DND-41 (cell line): ENCODE data around the gene DNAH7.

Experiments
- EZH2 ChIP-seq: IDR thresholded peaks from 3 replicates; pipeline ENCODE4 v1.6.1; 2012; ENCODE audit warnings: borderline replicate concordance, low read depth, mild to moderate bottlenecking, moderate library complexity, low read length, inconsistent platforms; ENCODE audit not compliant: severe bottlenecking
- TF ChIP-seq, protein P1 (sequence below): IDR thresholded peaks from 2 replicates; pipeline ENCODE4 v1.5.1; 2012; ENCODE audit warnings: borderline replicate concordance, low read length, moderate library complexity, mild to moderate bottlenecking; ENCODE audit not compliant: poor library complexity, severe bottlenecking; ENCODE audit errors: extremely low read depth

DNA sequence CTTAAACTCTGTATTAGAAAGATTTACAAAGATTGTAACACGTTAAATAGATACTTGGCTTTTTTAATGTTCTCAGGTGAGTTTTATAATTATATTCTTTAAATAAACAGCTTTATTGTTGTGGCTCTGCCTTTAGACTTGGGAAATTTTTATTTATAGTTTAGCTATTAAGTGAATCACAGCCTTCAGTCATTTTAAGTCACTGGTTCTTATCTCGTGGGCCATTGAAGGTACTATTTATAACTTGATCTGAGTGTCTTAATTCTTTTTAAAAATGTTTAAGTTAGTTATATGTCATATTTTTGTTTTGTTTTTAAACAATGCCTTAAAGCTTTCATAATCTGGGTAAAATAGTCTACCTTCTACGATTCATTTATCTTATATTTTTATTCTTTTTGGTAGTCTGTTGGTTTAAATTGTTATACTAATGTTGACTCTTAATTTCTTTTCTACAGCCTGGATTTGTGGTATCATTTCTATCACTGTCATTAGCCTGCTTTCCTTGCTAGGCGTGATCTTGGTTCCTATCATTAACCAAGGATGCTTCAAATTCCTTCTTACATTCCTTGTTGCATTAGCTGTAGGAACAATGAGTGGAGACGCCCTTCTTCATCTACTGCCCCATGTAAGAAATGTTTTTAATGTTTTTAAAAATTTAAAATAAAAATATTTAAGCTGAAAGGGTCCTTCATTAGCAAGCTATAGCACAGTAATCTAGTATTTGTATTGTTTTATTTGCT is 362.3 kb downstream of the DNAH7 start:
- TF ChIP-seq, protein P1, sequence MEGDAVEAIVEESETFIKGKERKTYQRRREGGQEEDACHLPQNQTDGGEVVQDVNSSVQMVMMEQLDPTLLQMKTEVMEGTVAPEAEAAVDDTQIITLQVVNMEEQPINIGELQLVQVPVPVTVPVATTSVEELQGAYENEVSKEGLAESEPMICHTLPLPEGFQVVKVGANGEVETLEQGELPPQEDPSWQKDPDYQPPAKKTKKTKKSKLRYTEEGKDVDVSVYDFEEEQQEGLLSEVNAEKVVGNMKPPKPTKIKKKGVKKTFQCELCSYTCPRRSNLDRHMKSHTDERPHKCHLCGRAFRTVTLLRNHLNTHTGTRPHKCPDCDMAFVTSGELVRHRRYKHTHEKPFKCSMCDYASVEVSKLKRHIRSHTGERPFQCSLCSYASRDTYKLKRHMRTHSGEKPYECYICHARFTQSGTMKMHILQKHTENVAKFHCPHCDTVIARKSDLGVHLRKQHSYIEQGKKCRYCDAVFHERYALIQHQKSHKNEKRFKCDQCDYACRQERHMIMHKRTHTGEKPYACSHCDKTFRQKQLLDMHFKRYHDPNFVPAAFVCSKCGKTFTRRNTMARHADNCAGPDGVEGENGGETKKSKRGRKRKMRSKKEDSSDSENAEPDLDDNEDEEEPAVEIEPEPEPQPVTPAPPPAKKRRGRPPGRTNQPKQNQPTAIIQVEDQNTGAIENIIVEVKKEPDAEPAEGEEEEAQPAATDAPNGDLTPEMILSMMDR, result no peak
- TF ChIP-seq EZH2, result no peak
